B cell (primary cell): ENCODE results near the gene B9D1. TPM values are rescaled to one million over a fixed set of nuclear protein-coding genes. Genes with fewer than 3 reads are reported as not detected.

Experiments
- ATAC-seq: fragments of 200-7000 bp; cut with Tn5 transposase; one replicate; pipeline ENCODE4 v1.10.0; 2021; ENCODE audit warnings: low read depth, mild to moderate bottlenecking, moderate number of reproducible peaks, moderate library complexity
- CTCF ChIA-PET: fragments of 350-600 bp; sonication (Branson Sonifier 250); formaldehyde crosslinking; loops from one replicate; lab custom pipeline; 2021; ENCODE audit warnings: antibody characterized with exemption, inconsistent platforms; lab: Charles Lee
- POLR2A ChIA-PET: fragments of 350-600 bp; sonication (Branson Sonifier 250); formaldehyde crosslinking; loops from one replicate; lab custom pipeline; 2021; ENCODE audit warnings: antibody characterized with exemption; lab: Charles Lee
- DNase-seq: peaks from one replicate; pipeline ENCODE4 v3.0.0; 2013
- H2AFZ ChIP-seq: 2 replicates; pipeline ENCODE4 v1.6.1; 2012; ENCODE audit warnings: mild to moderate bottlenecking, low read depth, low read length; ENCODE audit not compliant: insufficient read depth, poor library complexity, severe bottlenecking
- H3K27ac ChIP-seq, 2 donors: 1 replicate in 1 of 2; 2 replicates in 1 of 2; pipeline ENCODE4 v1.5.1; 2012 to 2013; ENCODE audit warnings: low read length in 2 of 2, mild to moderate bottlenecking in 2 of 2, moderate library complexity in 1 of 2
- H3K27me3 ChIP-seq, 4 experiments: fragments of 200-600 bp in 1 of 4; sonication (generic) in 1 of 4; replicated peaks in 1 of 4; 1 replicate in 2 of 4; 2 replicates in 2 of 4; pipeline versions ENCODE4 v1.6.1 to v1.7.0; 2013 to 2016; ENCODE audit warnings: low read length in 3 of 4, mild to moderate bottlenecking in 2 of 4, mixed read lengths in 1 of 4, moderate library complexity in 1 of 4; ENCODE audit not compliant: insufficient read depth in 4 of 4, control insufficient read depth in 3 of 4; ENCODE audit errors: control extremely low read depth in 1 of 4
- H3K36me3 ChIP-seq, 2 experiments: replicated peaks in 1 of 2; 1 replicate in 1 of 2; 2 replicates in 1 of 2; pipeline versions ENCODE4 v1.6.1 to v1.7.1; 2013; ENCODE audit warnings: low read length in 1 of 2; ENCODE audit not compliant: insufficient read depth in 2 of 2, control insufficient read depth in 1 of 2; ENCODE audit errors: control extremely low read depth in 1 of 2, extremely low read depth in 1 of 2
- H3K4me1 ChIP-seq, 2 donors: fragments of 200-600 bp in 1 of 2; sonication (generic) in 1 of 2; 1 replicate in 1 of 2; 2 replicates in 1 of 2; pipeline versions ENCODE4 v1.5.1 to v1.6.1; 2013 to 2017; ENCODE audit warnings: low read length in 2 of 2; ENCODE audit not compliant: control insufficient read depth in 2 of 2, insufficient read depth in 2 of 2
- H3K4me2 ChIP-seq: replicated peaks from 2 replicates; pipeline ENCODE3; 2012; ENCODE audit warnings: mild to moderate bottlenecking, low read depth, low read length; ENCODE audit not compliant: poor library complexity, severe bottlenecking
- H3K4me3 ChIP-seq, 5 experiments: fragments of 200-600 bp in 1 of 5; sonication (generic) in 1 of 5; 1 replicate in 3 of 5; 2 replicates in 2 of 5; pipeline versions ENCODE4 v1.5.1 to v1.7.0; 2011 to 2016; ENCODE audit warnings: low read length in 4 of 5, mild to moderate bottlenecking in 4 of 5, low read depth in 2 of 5, control low read depth in 1 of 5, moderate library complexity in 1 of 5; ENCODE audit not compliant: insufficient read depth in 1 of 5; ENCODE audit errors: control extremely low read depth in 1 of 5, extremely low read depth in 1 of 5
- H3K79me2 ChIP-seq: fragments of 200-600 bp; sonication (generic); one replicate; pipeline ENCODE4 v1.6.0; 2016; ENCODE audit warnings: low read length; ENCODE audit not compliant: control insufficient read depth, insufficient read depth
- H3K9ac ChIP-seq: fragments of 200-600 bp; sonication (generic); 2 replicates; pipeline ENCODE4 v1.6.1; 2017; ENCODE audit warnings: mild to moderate bottlenecking, low read length, moderate library complexity
- H3K9me3 ChIP-seq, 3 donors: one replicate each; pipeline versions ENCODE4 v1.6.1 to v1.7.1; 2013; ENCODE audit warnings: low read length in 2 of 3; ENCODE audit not compliant: control insufficient read depth in 2 of 3, insufficient read depth in 1 of 3; ENCODE audit errors: control extremely low read depth in 1 of 3
- H4K20me1 ChIP-seq: 2 replicates; pipeline ENCODE4 v1.6.0; 2012; ENCODE audit warnings: mild to moderate bottlenecking, low read length; ENCODE audit not compliant: insufficient read depth, control insufficient read depth, poor library complexity, severe bottlenecking
- H3K27ac Mint-ChIP-seq: one replicate; pipeline ENCODE4 v1.8.0; 2021; ENCODE audit warnings: mixed read lengths
- H3K27me3 Mint-ChIP-seq: one replicate; pipeline ENCODE4 v1.8.0; 2021; ENCODE audit warnings: mixed read lengths
- H3K4me1 Mint-ChIP-seq: one replicate; pipeline ENCODE4 v1.8.0; 2021; ENCODE audit warnings: mixed read lengths
- H3K4me3 Mint-ChIP-seq: one replicate; pipeline ENCODE4 v1.8.0; 2021; ENCODE audit warnings: mixed read lengths
- H3K9me3 Mint-ChIP-seq: one replicate; pipeline ENCODE4 v1.8.0; 2022; ENCODE audit warnings: mixed read lengths; ENCODE audit not compliant: insufficient read depth
- CTCF ChIP-seq: fragments of 200-600 bp; IDR thresholded peaks from one replicate; pipeline ENCODE4 v1.8.0; 2022; ENCODE audit warnings: antibody characterized with exemption, mild to moderate bottlenecking
- EZH2 ChIP-seq: IDR thresholded peaks from 2 replicates; pipeline ENCODE4 v1.6.1; 2012; ENCODE audit warnings: borderline replicate concordance, low read depth, mild to moderate bottlenecking, moderate library complexity, low read length; ENCODE audit not compliant: insufficient read depth, poor library complexity, severe bottlenecking
- WGBS: methylation state at CpG from one replicate; pipeline ENCODE4 v1.1.5; 2013; ENCODE audit warnings: missing lambda C conversion rate; ENCODE audit not compliant: insufficient coverage; 5-methylcytosine and 5-hydroxymethylcytosine counted together
- intact Hi-C: fragments of 100-400 bp; cut with micrococcal nuclease; formaldehyde crosslinking; loops from one replicate; pipeline ENCODE4 v1.10.0; 2022
- polyA plus RNA-seq: library from polyadenylated mRNA; depleted of rRNA; stranded (reverse); fragments of >200 nt; gene quantifications from 2 replicates; pipeline ENCODE4 v1.2.3, GENCODE V29; 2012
- total RNA-seq, 2 donors: library from RNA; stranded (reverse); fragments of 120-200 nt in 1 of 2; gene quantifications; 1 replicate in 1 of 2; 2 replicates in 1 of 2; pipeline versions ENCODE4 v1.2.3 to v1.2.4, GENCODE V29; 2013 to 2022

Gene B9D1
- total and polyA plus RNA-seq, 2 donors (not counting 1 experiment from before 2014, with no cell fraction given) = 2.5 to 6.9 TPM

- Histone ChIP-seq H4K20me1 (peaks cover 12% of the 10 kb centered on the region), H3K27me3 (no peaks in the 10 kb centered on the region), H3K4me3 (no peak overlapping the region), H3K9me3 (no peaks in the 10 kb centered on the region), H2AFZ (no peak overlapping the region), H3K4me2 (peak overlapping the region; percentile 99), H3K79me2 (peaks cover 11% of the 10 kb centered on the region), H3K27ac (no peak overlapping the region), H3K36me3 (peaks cover 0 to 46% of the 10 kb centered on the region in 2 experiments), H3K9ac (no peak overlapping the region), H3K4me1 (peaks cover 13 to 17% of the 10 kb centered on the region in 2 donors)
- ATAC-seq (no peak), DNase-seq (no peak)
- intact Hi-C loops = loop anchor here (5.0 to 10.0 kb wide), 2 partner anchors 72 to 525 kb away; partner anchors contain the start of gene PRPSAP2
- Mint-ChIP-seq H3K27me3 (no peaks in the 10 kb centered on the region), H3K4me3 (peak overlapping the region; percentile 99), H3K9me3 (no peaks in the 10 kb centered on the region), H3K4me1 (peaks cover 26% of the 10 kb centered on the region), H3K27ac (peak overlapping the region; percentile 53)
- TF ChIP-seq EZH2 = no peak
- no peak for TF ChIP-seq CTCF
- ChIA-PET CTCF (interaction anchor here (1.6 to 4.9 kb wide), 3 partner anchors 16 to 68 kb away, joined by 6 to 110 read pairs (median 10); partner anchors contain the start of gene B9D1), POLR2A (interaction anchor here (1.7 kb wide), 1 partner anchor 17 kb away, joined by 4 read pairs; the partner anchor contains the start of gene B9D1)
- WGBS = 92% methylated on average over 10 of the region's 13 CpGs
Measured at GRCh38 chr17:19379361-19380065, 17.0 kb upstream of the B9D1 start.
